GM18861 (cell line): ENCODE measurements around the gene ATXN1.
"Not testable (repeated sequence)": the region's sequence is repeated elsewhere in the genome, so short reads cannot be mapped to it uniquely, and the experiment has no call there.

Source experiments
- ATAC-seq: cut with Tn5 transposase; IDR thresholded peaks from one replicate; pipeline ENCODE4 v1.9.1; 2021; ENCODE audit not compliant: unreplicated experiment

ATXN1 gene

GRCh38 chr6:16464045-16464444 is 297.2 kb downstream of the ATXN1 start:
- ATAC-seq, result no peak

- not testable (repeated sequence) for ATAC-seq
Observed at GRCh38 chr6:16463246-16463645, 298.0 kb downstream of the ATXN1 start.

GRCh38 chr6:16461491-16461890 is 299.8 kb downstream of the ATXN1 start:
- no peak for ATAC-seq

GRCh38 chr6:16459472-16459871 is 301.8 kb downstream of the ATXN1 start:
- not testable (repeated sequence) for ATAC-seq

GRCh38 chr6:16452348-16452747 is 308.9 kb downstream of the ATXN1 start:
- ATAC-seq, result no peak

GRCh38 chr6:16450821-16451220 is 310.4 kb downstream of the ATXN1 start:
- ATAC-seq, result no peak

GRCh38 chr6:16450285-16450684 is 311.0 kb downstream of the ATXN1 start:
- no peak for ATAC-seq

GRCh38 chr6:16446273-16446672 is 315.0 kb downstream of the ATXN1 start:
- no peak for ATAC-seq

GRCh38 chr6:16442031-16442430 is 319.2 kb downstream of the ATXN1 start:
- no peak for ATAC-seq

GRCh38 chr6:16441262-16441661 is 320.0 kb downstream of the ATXN1 start:
- ATAC-seq, result no peak

- no peak for ATAC-seq
Observed at GRCh38 chr6:16440636-16441212, 320.5 kb downstream of the ATXN1 start.

- no peak for ATAC-seq
Observed at GRCh38 chr6:16438718-16439591, 322.3 kb downstream of the ATXN1 start.

- ATAC-seq, result no peak
Observed at GRCh38 chr6:16437984-16438383, 323.3 kb downstream of the ATXN1 start.

GRCh38 chr6:16437095-16437494 is 324.2 kb downstream of the ATXN1 start:
- ATAC-seq, result no peak

- no peak for ATAC-seq
Observed at GRCh38 chr6:16436550-16436949, 324.7 kb downstream of the ATXN1 start.

GRCh38 chr6:16434885-16435284 is 326.4 kb downstream of the ATXN1 start:
- ATAC-seq, result no peak

- no peak for ATAC-seq
Observed at GRCh38 chr6:16433338-16433890, 327.8 kb downstream of the ATXN1 start.

GRCh38 chr6:16432075-16433032 is 328.9 kb downstream of the ATXN1 start:
- peak; percentile 59 for ATAC-seq

GRCh38 chr6:16431106-16431505 is 330.2 kb downstream of the ATXN1 start:
- no peak for ATAC-seq

GRCh38 chr6:16430391-16431089 is 330.7 kb downstream of the ATXN1 start:
- no peak for ATAC-seq
